Cardiac muscle cell (in vitro differentiated cells and primary cell): ENCODE data around the gene C1orf52. TPM values are rescaled to one million over a fixed set of nuclear protein-coding genes. Genes with fewer than 3 reads are reported as not detected.

Source experiments
- DNase-seq, 2 donors: peaks; one replicate each; pipeline versions ENCODE4 v3.0.0 to v3.0.0-alpha.2; 2010 to 2017; ENCODE audit warnings: low read depth in 1 of 2, low spot score in 1 of 2
- H3K27ac ChIP-seq: fragments of 200-600 bp; sonication (generic); 2 replicates; pipeline ENCODE4 v1.5.1; 2016
- H3K27me3 ChIP-seq: fragments of 200-600 bp; sonication (generic); 2 replicates; pipeline ENCODE4 v1.6.0; 2016; ENCODE audit warnings: control low read depth
- H3K36me3 ChIP-seq: fragments of 200-600 bp; sonication (generic); 2 replicates; pipeline ENCODE4 v1.5.1; 2016; ENCODE audit warnings: control low read depth
- H3K4me1 ChIP-seq: fragments of 200-600 bp; sonication (generic); 2 replicates; pipeline ENCODE4 v1.8.1; 2017; ENCODE audit warnings: low read depth, mild to moderate bottlenecking, mixed run types
- H3K4me3 ChIP-seq: fragments of 200-600 bp; sonication (generic); 2 replicates; pipeline ENCODE4 v1.5.1; 2016; ENCODE audit warnings: mild to moderate bottlenecking
- H3K9me3 ChIP-seq: fragments of 200-600 bp; sonication (generic); 2 replicates; pipeline ENCODE4 v1.5.1; 2017; ENCODE audit warnings: low read depth, mild to moderate bottlenecking, control low read depth
- polyA plus RNA-seq: library from polyadenylated mRNA; unstranded; fragments of >200 nt; fragmentation: Nextera tagmentation; extraction: Ambion mirVana; gene quantifications from 2 replicates; pipeline ENCODE4 v1.2.1, GENCODE V29; 2016
- total RNA-seq: library from RNA; depleted of rRNA; stranded (reverse); fragments of >200 nt; gene quantifications from 2 replicates; pipeline ENCODE4 v1.2.3, GENCODE V29; 2016
- TF ChIP-seq, protein P1 (sequence below): IDR thresholded peaks from 2 replicates; pipeline ENCODE4 v1.5.1; 2012; ENCODE audit warnings: low read depth, mild to moderate bottlenecking, low read length

C1orf52 gene
- total and polyA plus RNA-seq, 2 experiments from 2014 or later, result 63.4 to 82.1 TPM

DNA sequence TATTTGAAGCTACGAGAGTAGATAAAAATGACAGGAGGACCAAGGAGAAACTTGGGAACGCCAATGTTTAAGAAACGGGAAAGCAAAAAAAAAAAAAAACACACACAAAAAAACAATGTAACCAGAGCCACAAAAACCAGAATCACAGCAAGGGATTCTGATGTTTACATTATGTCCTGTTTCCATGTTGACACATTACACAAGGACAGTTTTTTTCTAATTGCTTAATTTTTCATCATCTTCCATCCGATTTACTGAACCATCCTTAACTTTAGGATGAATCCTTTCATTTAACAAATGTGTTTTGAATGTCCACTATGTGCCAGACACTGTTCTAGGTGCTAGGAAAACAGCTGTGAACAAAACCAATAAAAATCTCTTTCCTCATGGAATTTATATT, 18.3 kb upstream of the C1orf52 start:
- no peak overlapping the region for H3K27ac ChIP-seq
- TF ChIP-seq, protein P1, sequence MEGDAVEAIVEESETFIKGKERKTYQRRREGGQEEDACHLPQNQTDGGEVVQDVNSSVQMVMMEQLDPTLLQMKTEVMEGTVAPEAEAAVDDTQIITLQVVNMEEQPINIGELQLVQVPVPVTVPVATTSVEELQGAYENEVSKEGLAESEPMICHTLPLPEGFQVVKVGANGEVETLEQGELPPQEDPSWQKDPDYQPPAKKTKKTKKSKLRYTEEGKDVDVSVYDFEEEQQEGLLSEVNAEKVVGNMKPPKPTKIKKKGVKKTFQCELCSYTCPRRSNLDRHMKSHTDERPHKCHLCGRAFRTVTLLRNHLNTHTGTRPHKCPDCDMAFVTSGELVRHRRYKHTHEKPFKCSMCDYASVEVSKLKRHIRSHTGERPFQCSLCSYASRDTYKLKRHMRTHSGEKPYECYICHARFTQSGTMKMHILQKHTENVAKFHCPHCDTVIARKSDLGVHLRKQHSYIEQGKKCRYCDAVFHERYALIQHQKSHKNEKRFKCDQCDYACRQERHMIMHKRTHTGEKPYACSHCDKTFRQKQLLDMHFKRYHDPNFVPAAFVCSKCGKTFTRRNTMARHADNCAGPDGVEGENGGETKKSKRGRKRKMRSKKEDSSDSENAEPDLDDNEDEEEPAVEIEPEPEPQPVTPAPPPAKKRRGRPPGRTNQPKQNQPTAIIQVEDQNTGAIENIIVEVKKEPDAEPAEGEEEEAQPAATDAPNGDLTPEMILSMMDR, result no peak
- H3K9me3 ChIP-seq, result no peaks in the 10 kb centered on the region
- peaks cover 5% of the 10 kb centered on the region for H3K4me1 ChIP-seq
- no peaks in the 10 kb centered on the region for H3K36me3 ChIP-seq
- no peaks in the 10 kb centered on the region for H3K27me3 ChIP-seq
- DNase-seq, result no peak
- H3K4me3 ChIP-seq, result no peak overlapping the region

GRCh38 chr1:85276978-85277639, 17.6 kb upstream of the C1orf52 start:
- no peaks in the 10 kb centered on the region for H3K27me3 ChIP-seq
- H3K9me3 ChIP-seq, result no peaks in the 10 kb centered on the region
- peaks cover 5% of the 10 kb centered on the region for H3K4me1 ChIP-seq
- H3K27ac ChIP-seq, result peak overlapping the region; percentile 78
- H3K36me3 ChIP-seq, result no peaks in the 10 kb centered on the region
- DNase-seq, result no peak
- TF ChIP-seq, protein P1, result no peak
- H3K4me3 ChIP-seq, result peak overlapping the region; percentile 31

- no peaks in the 10 kb centered on the region for H3K27me3 ChIP-seq
- no peaks in the 10 kb centered on the region for H3K9me3 ChIP-seq
- H3K4me1 ChIP-seq, result peaks cover 5% of the 10 kb centered on the region
- H3K27ac ChIP-seq, result peak within 1 kb of the TSS; percentile 89
- peak; percentile 99 for DNase-seq
- H3K4me3 ChIP-seq, result peak within 1 kb of the TSS; percentile 76
- no peaks in the 10 kb centered on the region for H3K36me3 ChIP-seq
- TF ChIP-seq, protein P1, result no peak
These were observed 16.9 kb upstream of the C1orf52 start, which contains the start of gene BCL10 for GRCh38 chr1:85276215-85276977. TSS of gene BCL10 (minus strand) at chr1:85276632. CDS start at chr1:85276352, 280 bp downstream.

GRCh38 chr1:85275701-85276214, 16.3 kb upstream of the C1orf52 start:
- Histone ChIP-seq H3K36me3 (peaks cover 2% of the 10 kb centered on the region), H3K9me3 (no peaks in the 10 kb centered on the region), H3K4me3 (peak overlapping the region; percentile 76), H3K27me3 (no peaks in the 10 kb centered on the region), H3K4me1 (peaks cover 5% of the 10 kb centered on the region), H3K27ac (peak overlapping the region; percentile 89)
- TF ChIP-seq, protein P1, result no peak
- no peak for DNase-seq

DNA sequence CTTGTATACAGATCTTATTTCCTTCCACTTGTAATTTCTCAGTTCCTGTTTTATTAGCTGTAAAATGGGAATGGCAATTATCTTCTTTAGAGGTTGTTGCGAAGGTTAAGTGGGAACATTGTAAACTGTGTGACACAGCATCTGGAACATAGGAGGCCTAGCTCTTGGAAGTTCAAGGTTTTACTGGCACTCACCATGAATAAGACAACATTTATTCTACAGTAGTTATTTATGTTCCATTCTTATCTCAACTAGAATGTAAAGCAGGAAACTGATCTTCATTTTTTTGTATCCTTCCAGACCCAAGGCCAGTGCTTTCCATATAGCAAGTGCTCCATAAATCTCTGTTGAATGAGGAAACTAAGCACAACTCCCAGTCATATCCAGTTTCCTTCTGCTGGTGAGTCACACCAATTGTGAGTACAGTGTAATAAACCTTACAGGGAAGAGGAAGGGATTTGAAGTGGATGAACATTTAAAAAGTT, 15.5 kb upstream of the C1orf52 start:
- Histone ChIP-seq H3K4me3 (peak overlapping the region; percentile 76), H3K27me3 (no peaks in the 10 kb centered on the region), H3K9me3 (no peaks in the 10 kb centered on the region), H3K4me1 (peaks cover 5% of the 10 kb centered on the region), H3K36me3 (peaks cover 9% of the 10 kb centered on the region), H3K27ac (no peak overlapping the region)
- TF ChIP-seq, protein P1, result no peak
- peak in 1 of 2 donors; percentile 70 for DNase-seq
